OCI-LY1 (cell line): ENCODE measurements around the gene TFF3.

Experiments
- H2AFZ ChIP-seq: fragments of 200-600 bp; sonication (generic), shearing (Covaris generic); 2 replicates; pipeline ENCODE4 v1.6.0; 2014; ENCODE audit warnings: antibody characterized with exemption, mild to moderate bottlenecking, low read length
- H3F3A ChIP-seq: fragments of 200-600 bp; sonication (generic), shearing (Covaris generic); 2 replicates; pipeline ENCODE4 v1.6.0; 2014; ENCODE audit warnings: mild to moderate bottlenecking, antibody characterized with exemption, low read length, moderate library complexity; ENCODE audit not compliant: insufficient read depth
- H3K27ac ChIP-seq: fragments of 200-600 bp; sonication (generic); 2 replicates; pipeline ENCODE4 v1.5.1; 2014; ENCODE audit warnings: low read length, mixed run types, mild to moderate bottlenecking, low read depth; ENCODE audit not compliant: poor library complexity, severe bottlenecking
- H3K27me3 ChIP-seq: fragments of 200-600 bp; sonication (generic); 2 replicates; pipeline ENCODE4 v1.6.0; 2014; ENCODE audit warnings: antibody characterized with exemption, mild to moderate bottlenecking, low read length, moderate library complexity; ENCODE audit not compliant: insufficient read depth
- H3K36me3 ChIP-seq: fragments of 200-600 bp; sonication (generic); 2 replicates; pipeline ENCODE4 v1.6.1; 2014; ENCODE audit warnings: mild to moderate bottlenecking, antibody characterized with exemption, low read length, moderate library complexity, mixed read lengths; ENCODE audit not compliant: insufficient read depth
- H3K4me1 ChIP-seq: fragments of 200-600 bp; sonication (generic); 2 replicates; pipeline ENCODE4 v1.5.1; 2014; ENCODE audit warnings: mild to moderate bottlenecking, low read length, moderate library complexity; ENCODE audit not compliant: insufficient read depth, severe bottlenecking
- H3K4me2 ChIP-seq: fragments of 200-600 bp; sonication (generic), shearing (Covaris generic); 2 replicates; pipeline ENCODE4 v1.6.1; 2014; ENCODE audit warnings: low read length
- H3K4me3 ChIP-seq: fragments of 200-600 bp; sonication (generic); 2 replicates; pipeline ENCODE4 v1.5.1; 2014; ENCODE audit warnings: low read length, low read depth, mild to moderate bottlenecking, mixed read lengths; ENCODE audit not compliant: poor library complexity, severe bottlenecking
- H3K79me2 ChIP-seq: fragments of 200-600 bp; shearing (Covaris generic); 2 replicates; pipeline ENCODE4 v1.6.1; 2016; ENCODE audit warnings: mixed run types, low read length, mixed read lengths; ENCODE audit not compliant: insufficient read depth
- H3K9ac ChIP-seq: fragments of 200-600 bp; sonication (generic), shearing (Covaris generic); 2 replicates; pipeline ENCODE4 v1.6.1; 2014; ENCODE audit warnings: mild to moderate bottlenecking, low read length, mixed read lengths
- H3K9me2 ChIP-seq: fragments of 200-600 bp; sonication (generic), shearing (Covaris generic); 2 replicates; pipeline ENCODE4 v1.6.1; 2014; ENCODE audit warnings: low read depth, mild to moderate bottlenecking, low read length, mixed read lengths
- H3K9me3 ChIP-seq: fragments of 200-600 bp; shearing (Covaris generic); 2 replicates; pipeline ENCODE4 v1.6.1; 2014; ENCODE audit warnings: low read length, mixed read lengths
- H4K20me1 ChIP-seq: fragments of 200-600 bp; sonication (generic), shearing (Covaris generic); 2 replicates; pipeline ENCODE4 v1.6.0; 2016; ENCODE audit warnings: mild to moderate bottlenecking, low read length; ENCODE audit not compliant: insufficient read depth
- CTCF ChIP-seq: fragments of 200-600 bp; sonication (generic), shearing (Covaris generic); IDR thresholded peaks from 2 replicates; pipeline ENCODE4 v1.5.1; 2017; ENCODE audit warnings: mild to moderate bottlenecking, antibody characterized with exemption, low read length, moderate library complexity, mixed read lengths
- EZH2 ChIP-seq: fragments of 200-600 bp; sonication (generic), shearing (Covaris generic); IDR thresholded peaks from 2 replicates; pipeline ENCODE4 v1.8.0; 2017; ENCODE audit warnings: borderline replicate concordance, mixed run types, mild to moderate bottlenecking, antibody characterized with exemption, low read length, moderate library complexity, mixed read lengths

TFF3 gene

DNA sequence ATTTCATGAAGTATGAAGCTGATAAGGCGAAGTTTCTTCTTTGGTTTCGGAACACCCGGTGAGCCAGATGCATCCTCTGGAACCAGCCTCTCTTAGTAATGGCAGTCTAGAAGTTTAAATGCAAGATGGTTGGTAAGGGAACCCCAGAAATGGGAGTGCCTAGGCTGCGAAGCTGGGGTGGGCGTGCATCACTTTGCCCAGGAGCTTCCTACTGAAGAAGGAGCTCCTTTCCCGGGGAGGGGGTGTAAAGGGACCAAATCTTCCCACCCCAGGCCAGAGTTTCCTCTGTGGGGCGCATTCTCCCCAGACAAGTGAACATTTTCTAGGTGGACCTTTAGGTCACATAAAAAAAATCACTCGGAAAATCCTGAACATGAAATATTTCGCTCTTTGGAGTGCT lies 31.2 kb upstream of the TFF3 start:
- no peak overlapping the region for H3K27ac ChIP-seq
- no peaks in the 10 kb centered on the region for H3K4me1 ChIP-seq
- H3K9ac ChIP-seq = no peak overlapping the region
- TF ChIP-seq CTCF (no peak), EZH2 (no peak)
- peaks cover 18% of the 10 kb centered on the region; the same call in 1 of the 2 replicates for H3K27me3 ChIP-seq
- no peaks in the 10 kb centered on the region for H3K79me2 ChIP-seq
- H4K20me1 ChIP-seq = no peaks in the 10 kb centered on the region
- no peak overlapping the region for H3K4me3 ChIP-seq
- H3K4me2 ChIP-seq = no peak overlapping the region
- H3K36me3 ChIP-seq = no peaks in the 10 kb centered on the region
- no peaks in the 10 kb centered on the region for H3K9me3 ChIP-seq
- no peak overlapping the region for H2AFZ ChIP-seq
- H3K9me2 ChIP-seq = no peaks in the 10 kb centered on the region
- no peaks in the 10 kb centered on the region for H3F3A ChIP-seq

- Histone ChIP-seq H3K4me2 (no peak overlapping the region), H3K27me3 (peaks cover 18% of the 10 kb centered on the region; the same call in 1 of the 2 replicates), H3K9ac (no peak overlapping the region), H3K79me2 (no peaks in the 10 kb centered on the region), H3K4me1 (no peaks in the 10 kb centered on the region), H2AFZ (no peak overlapping the region), H3K36me3 (no peaks in the 10 kb centered on the region), H3K9me2 (no peaks in the 10 kb centered on the region), H3K9me3 (no peaks in the 10 kb centered on the region), H3F3A (no peaks in the 10 kb centered on the region), H4K20me1 (no peaks in the 10 kb centered on the region), H3K4me3 (no peak overlapping the region), H3K27ac (no peak overlapping the region)
- TF ChIP-seq EZH2 (no peak), CTCF (no peak)
Measured at GRCh38 chr21:42344631-42345030, 29.4 kb upstream of the TFF3 start.

DNA sequence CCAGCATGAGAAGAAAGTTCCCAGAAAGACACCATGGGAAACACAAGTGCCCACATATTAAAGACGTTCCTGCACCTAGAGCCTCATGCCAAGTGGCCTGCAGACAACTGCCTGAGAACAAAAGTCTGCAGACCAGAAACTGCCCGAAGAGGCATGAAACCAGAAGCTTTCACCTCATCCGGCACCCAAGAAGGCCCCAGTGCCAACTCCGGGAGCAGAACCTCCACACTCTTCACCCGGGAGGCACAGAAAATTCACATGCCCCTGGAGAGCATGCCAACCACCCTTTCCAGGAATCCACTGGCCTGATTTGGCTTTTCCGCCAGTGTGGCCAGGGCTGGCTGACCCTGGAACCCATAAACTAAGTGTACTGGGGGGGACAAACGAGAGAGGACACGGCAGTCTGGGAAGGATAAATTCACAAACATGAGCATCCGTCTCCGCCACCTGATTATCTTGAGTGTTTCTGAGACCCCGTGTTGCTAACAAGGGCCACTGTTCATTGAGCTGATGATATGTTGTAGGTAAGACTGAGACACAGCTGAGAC lies 28.8 kb upstream of the TFF3 start:
- H3K9ac ChIP-seq = no peak overlapping the region
- no peaks in the 10 kb centered on the region for H3K79me2 ChIP-seq
- H3K4me1 ChIP-seq = no peaks in the 10 kb centered on the region
- no peak overlapping the region for H3K4me3 ChIP-seq
- H2AFZ ChIP-seq = no peak overlapping the region
- H4K20me1 ChIP-seq = no peaks in the 10 kb centered on the region
- H3K36me3 ChIP-seq = no peaks in the 10 kb centered on the region
- no peaks in the 10 kb centered on the region for H3K9me2 ChIP-seq
- H3K4me2 ChIP-seq = no peak overlapping the region
- TF ChIP-seq EZH2 = no peak
- TF ChIP-seq CTCF = no peak
- H3K27ac ChIP-seq = no peak overlapping the region
- no peaks in the 10 kb centered on the region for H3F3A ChIP-seq
- peaks cover 22% of the 10 kb centered on the region; the same call in 1 of the 2 replicates for H3K27me3 ChIP-seq
- no peaks in the 10 kb centered on the region for H3K9me3 ChIP-seq
